Measurements from ENCODE around the gene OBSCN. TPM values are rescaled to one million over a fixed set of nuclear protein-coding genes. Genes with fewer than 3 reads are reported as not detected.
A peak's percentile ranks its signal among the peaks of the same experiment; 100 is the strongest.

OBSCN gene
- total and polyA plus RNA-seq, 11 donors, result 155 to 524 (median 354) TPM

- intact Hi-C loops (cut with DNase I), result loop anchor here in 2 of 10 donors (2.0 to 5.0 kb wide), 2 partner anchors 49 to 50 kb away; a partner anchor contains a TSS
- ATAC-seq (no peak), DNase-seq (peak in 1 of 5 donors; percentile 53)
- WGBS, 4 donors, result 12 to 21% (median 16%) methylated on average over 26 to 29 of the region's 29 CpGs
- peaks cover 10 to 46% (median 24%) of the 10 kb centered on the region in 12 donors for H3K4me1 ChIP-seq
- H3K9me3 ChIP-seq, result no peaks in the 10 kb centered on the region
- TF ChIP-seq, protein P1, sequence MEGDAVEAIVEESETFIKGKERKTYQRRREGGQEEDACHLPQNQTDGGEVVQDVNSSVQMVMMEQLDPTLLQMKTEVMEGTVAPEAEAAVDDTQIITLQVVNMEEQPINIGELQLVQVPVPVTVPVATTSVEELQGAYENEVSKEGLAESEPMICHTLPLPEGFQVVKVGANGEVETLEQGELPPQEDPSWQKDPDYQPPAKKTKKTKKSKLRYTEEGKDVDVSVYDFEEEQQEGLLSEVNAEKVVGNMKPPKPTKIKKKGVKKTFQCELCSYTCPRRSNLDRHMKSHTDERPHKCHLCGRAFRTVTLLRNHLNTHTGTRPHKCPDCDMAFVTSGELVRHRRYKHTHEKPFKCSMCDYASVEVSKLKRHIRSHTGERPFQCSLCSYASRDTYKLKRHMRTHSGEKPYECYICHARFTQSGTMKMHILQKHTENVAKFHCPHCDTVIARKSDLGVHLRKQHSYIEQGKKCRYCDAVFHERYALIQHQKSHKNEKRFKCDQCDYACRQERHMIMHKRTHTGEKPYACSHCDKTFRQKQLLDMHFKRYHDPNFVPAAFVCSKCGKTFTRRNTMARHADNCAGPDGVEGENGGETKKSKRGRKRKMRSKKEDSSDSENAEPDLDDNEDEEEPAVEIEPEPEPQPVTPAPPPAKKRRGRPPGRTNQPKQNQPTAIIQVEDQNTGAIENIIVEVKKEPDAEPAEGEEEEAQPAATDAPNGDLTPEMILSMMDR (IDR thresholded peaks at IDR 0.05), result no peak
- peak in 1 of 2 donors; percentile 24 for TF ChIP-seq POLR2A (IDR thresholded peaks at IDR 0.05)
- peak overlapping the region in 11 of 12 donors; percentile 67 to 94 (median 86) for H3K27ac ChIP-seq
- peaks cover 0 to 12% (median 4%) of the 10 kb centered on the region in 9 donors for H3K36me3 ChIP-seq
- no peaks in the 10 kb centered on the region for H3K27me3 ChIP-seq
- H3K4me3 ChIP-seq, result peak overlapping the region; percentile 81 to 100 (median 96)
Measured at GRCh38 chr1:228407106-228408040, 199.5 kb downstream of the OBSCN start.

- no peak for TF ChIP-seq POLR2A (IDR thresholded peaks at IDR 0.05)
- TF ChIP-seq, protein P1 (IDR thresholded peaks at IDR 0.05), result no peak
- ATAC-seq, result no peak
- WGBS, 4 donors, result 93 to 95% (median 94%) methylated on average over 23 to 27 of the region's 27 CpGs
- peak overlapping the region in 1 of 12 donors; percentile 91 for H3K27ac ChIP-seq
- no peaks in the 10 kb centered on the region for H3K27me3 ChIP-seq
- peak overlapping the region in 5 of 12 donors; percentile 5 to 100 (median 90) for H3K4me3 ChIP-seq
- no peaks in the 10 kb centered on the region for H3K9me3 ChIP-seq
- peaks cover 10 to 41% (median 22%) of the 10 kb centered on the region in 12 donors for H3K4me1 ChIP-seq
- intact Hi-C loops (cut with DNase I), result loop anchor here in 1 of 10 donors (5.0 kb wide), 1 partner anchor 49 kb away; a partner anchor contains a TSS
- no peak for DNase-seq
- peaks cover 0 to 4% (median under 1%) of the 10 kb centered on the region in 9 donors for H3K36me3 ChIP-seq
Measured at GRCh38 chr1:228408041-228408868, 200.4 kb downstream of the OBSCN start.

GRCh38 chr1:228408869-228409805 lies 201.3 kb downstream of the OBSCN start:
- Histone ChIP-seq H3K4me3 (no peak overlapping the region), H3K36me3 (peaks cover 0 to 4% (median 0%) of the 10 kb centered on the region in 9 donors), H3K9me3 (no peaks in the 10 kb centered on the region), H3K27me3 (no peaks in the 10 kb centered on the region), H3K27ac (no peak overlapping the region), H3K4me1 (peaks cover 10 to 36% (median 22%) of the 10 kb centered on the region in 12 donors)
- ATAC-seq (no peak), DNase-seq (no peak)
- intact Hi-C loops (cut with DNase I), result loop anchor here in 1 of 10 donors (5.0 kb wide), 1 partner anchor 48 kb away; a partner anchor contains a TSS
- 86 to 93% (median 91%) methylated on average over 9 to 19 of the region's 19 CpGs for WGBS, 4 donors
- TF ChIP-seq POLR2A (IDR thresholded peaks at IDR 0.05), result no peak
- TF ChIP-seq, protein P1 (IDR thresholded peaks at IDR 0.05), result no peak

Data from heart left ventricle (tissue), 16 donors.